IMR-90 (cell line): ENCODE data around the gene PRUNE2. TPM values are rescaled to one million over a fixed set of nuclear protein-coding genes. Genes with fewer than 3 reads are reported as not detected.

Experiments used
- ATAC-seq: fragments of 200-7000 bp; cut with Tn5 transposase; 2 replicates; pipeline ENCODE4 v1.9.1; 2020; ENCODE audit warnings: low read depth, mild to moderate bottlenecking, moderate library complexity
- BruUV-seq: library from RNA; stranded (reverse); fragments of 400-500 nt; replicated peaks from 2 replicates; lab custom pipeline; 2021; lab: Mats Ljungman, UMichigan
- CTCF ChIA-PET: fragments of 300-600 bp; formaldehyde crosslinking; extraction: SDS; loops from one replicate; lab custom pipeline; 2021; ENCODE audit warnings: antibody characterized with exemption; lab: Yijun Ruan, JAX
- POLR2A ChIA-PET: fragments of 300-600 bp; sonication (Branson Sonifier 250); formaldehyde crosslinking; loops from one replicate; lab custom pipeline; 2022; ENCODE audit warnings: antibody characterized with exemption; ENCODE audit not compliant: unreplicated experiment; lab: Charles Lee
- DNase-seq: peaks from one replicate; pipeline ENCODE4 v3.0.0; 2013
- H2AFZ ChIP-seq: replicated peaks from 2 replicates; pipeline ENCODE3; 2013; ENCODE audit warnings: low read length, mild to moderate bottlenecking; ENCODE audit not compliant: poor library complexity
- H2AK5ac ChIP-seq: 2 replicates; pipeline ENCODE4 v1.6.1; 2013; ENCODE audit warnings: low read depth, low read length, inconsistent platforms
- H2AK9ac ChIP-seq: replicated peaks from 2 replicates; pipeline ENCODE3; 2013; ENCODE audit warnings: mild to moderate bottlenecking, low read depth, low read length, moderate library complexity; ENCODE audit not compliant: poor library complexity
- H2BK120ac ChIP-seq: 2 replicates; pipeline ENCODE4 v1.6.1; 2013; ENCODE audit warnings: low read depth, low read length, inconsistent platforms
- H2BK15ac ChIP-seq: 3 replicates; pipeline ENCODE4 v1.6.1; 2013; ENCODE audit warnings: low read depth, low read length, inconsistent platforms
- H2BK20ac ChIP-seq: 2 replicates; pipeline ENCODE4 v1.6.1; 2013; ENCODE audit warnings: low read depth, mild to moderate bottlenecking, inconsistent platforms, low read length, moderate library complexity
- H2BK5ac ChIP-seq: 2 replicates; pipeline ENCODE4 v1.6.1; 2013; ENCODE audit warnings: mild to moderate bottlenecking, low read depth, low read length, inconsistent platforms; ENCODE audit not compliant: poor library complexity, severe bottlenecking
- H3K14ac ChIP-seq: replicated peaks from 2 replicates; pipeline ENCODE4 v1.6.1; 2013; ENCODE audit warnings: low read depth, low read length, inconsistent platforms
- H3K18ac ChIP-seq: 2 replicates; pipeline ENCODE4 v1.6.1; 2013; ENCODE audit warnings: low read depth, low read length, control low read depth
- H3K23ac ChIP-seq: 2 replicates; pipeline ENCODE4 v1.6.1; 2013; ENCODE audit warnings: low read depth, low read length, inconsistent platforms
- H3K27ac ChIP-seq: 2 replicates; pipeline ENCODE4 v1.5.1; 2013; ENCODE audit warnings: mild to moderate bottlenecking, control low read depth, low read length; ENCODE audit not compliant: insufficient read depth
- H3K27me3 ChIP-seq: 2 replicates; pipeline ENCODE4 v1.6.1; 2013; ENCODE audit warnings: low read length; ENCODE audit not compliant: control insufficient read depth, insufficient read depth
- H3K36me3 ChIP-seq: 2 replicates; pipeline ENCODE4 v1.6.1; 2013; ENCODE audit warnings: low read length, mixed read lengths; ENCODE audit not compliant: control insufficient read depth, insufficient read depth
- H3K4ac ChIP-seq: 2 replicates; pipeline ENCODE4 v1.6.1; 2013; ENCODE audit warnings: low read depth, low read length, inconsistent platforms
- H3K4me1 ChIP-seq: 2 replicates; pipeline ENCODE4 v1.6.1; 2013; ENCODE audit warnings: low read length, mixed read lengths; ENCODE audit not compliant: control insufficient read depth, insufficient read depth
- H3K4me2 ChIP-seq: 2 replicates; pipeline ENCODE4 v1.6.1; 2013; ENCODE audit warnings: low read depth, mild to moderate bottlenecking, control low read depth, low read length, moderate library complexity
- H3K4me3 ChIP-seq: 2 replicates; pipeline ENCODE4 v1.5.1; 2013; ENCODE audit warnings: low read depth, mild to moderate bottlenecking, control low read depth, low read length, moderate library complexity; ENCODE audit not compliant: insufficient read depth
- H3K56ac ChIP-seq: 2 replicates; pipeline ENCODE4 v1.6.1; 2013; ENCODE audit warnings: low read length, inconsistent platforms; ENCODE audit not compliant: insufficient read depth; ENCODE audit errors: extremely low read depth
- H3K79me1 ChIP-seq, 2 experiments: 2 replicates each; pipeline ENCODE4 v1.6.1; 2013; ENCODE audit warnings: low read length in 2 of 2, inconsistent platforms in 1 of 2, low read depth in 1 of 2
- H3K9ac ChIP-seq: 2 replicates; pipeline ENCODE4 v1.6.1; 2013; ENCODE audit warnings: low read depth, low read length, control low read depth
- H3K9me1 ChIP-seq: 2 replicates; pipeline ENCODE4 v1.6.1; 2013; ENCODE audit warnings: low read length, inconsistent platforms; ENCODE audit not compliant: insufficient read depth
- H3K9me3 ChIP-seq: 2 replicates; pipeline ENCODE4 v1.6.1; 2013; ENCODE audit warnings: low read length; ENCODE audit not compliant: control insufficient read depth, insufficient read depth
- H4K20me1 ChIP-seq: 2 replicates; pipeline ENCODE4 v1.6.1; 2013; ENCODE audit warnings: low read length, inconsistent platforms; ENCODE audit not compliant: insufficient read depth
- H4K5ac ChIP-seq: 2 replicates; pipeline ENCODE4 v1.6.1; 2013; ENCODE audit warnings: mild to moderate bottlenecking, low read depth, low read length, control low read depth
- H4K8ac ChIP-seq, 2 experiments: 2 replicates each; pipeline ENCODE4 v1.6.1; 2013; ENCODE audit warnings: low read depth in 2 of 2, low read length in 2 of 2, control low read depth in 1 of 2, inconsistent platforms in 1 of 2
- H4K91ac ChIP-seq: 2 replicates; pipeline ENCODE4 v1.6.1; 2013; ENCODE audit warnings: low read depth, low read length, inconsistent platforms; ENCODE audit not compliant: insufficient read depth
- CEBPB ChIP-seq: IDR thresholded peaks from 2 replicates; pipeline ENCODE4 v1.6.1; 2012; ENCODE audit warnings: low read depth, low read length, improper control_type of control experiment
- USF2 ChIP-seq: fragments of 150-350 bp; IDR thresholded peaks from 2 replicates; pipeline ENCODE4 v1.6.1; 2017; ENCODE audit warnings: mild to moderate bottlenecking, antibody characterized with exemption, low read length, low read depth
- WGBS, 2 experiments: methylation state at CpG; one replicate each; pipeline versions ENCODE4 v1.1.5 to v1.1.7; 2013; ENCODE audit warnings: missing lambda C conversion rate in 2 of 2; ENCODE audit not compliant: insufficient read length in 1 of 2; ENCODE audit errors: extremely low coverage in 2 of 2; 5-methylcytosine and 5-hydroxymethylcytosine counted together
- dilution Hi-C: fragments of 300-500 bp; cut with HindIII; formaldehyde crosslinking; loops from one replicate; pipeline ENCODE4 v1.14.3; 2018; ENCODE audit warnings: low sequenced_read_pairs; ENCODE audit not compliant: unreplicated experiment
- in situ Hi-C: fragments of 300-500 bp; cut with MboI; formaldehyde crosslinking; loops from 3 replicates; pipeline ENCODE4 v1.14.3; 2019; ENCODE audit warnings: low sequenced_read_pairs, inconsistent platforms, mixed read lengths
- intact Hi-C: fragments of 100-400 bp; cut with micrococcal nuclease; formaldehyde crosslinking; loops from 2 replicates; pipeline ENCODE4 v1.10.0; 2022
- polyA plus RNA-seq, 3 experiments: library from polyadenylated mRNA; depleted of rRNA; stranded (reverse); fragments of >200 nt; gene quantifications; 2 replicates each; pipeline ENCODE4 v1.2.3, GENCODE V29; 2012; ENCODE audit warnings: low replicate concordance in 1 of 3
- total RNA-seq: library from RNA; depleted of rRNA; stranded (reverse); fragments of >200 nt; gene quantifications from 2 replicates; pipeline ENCODE4 v1.2.3, GENCODE V29; 2012

PRUNE2 gene
- total and polyA plus RNA-seq, 2 of the 4 experiments (the other 2 are of a cell fraction): 0.70 to 1.6 TPM

GRCh38 chr9:76873056-76873792, 32.7 kb downstream of the PRUNE2 start:
- Histone ChIP-seq H3K9me3 (no peaks in the 10 kb centered on the region), H3K56ac (no peak overlapping the region), H2BK120ac (peak overlapping the region; percentile 16; the same call in 1 of the 2 replicates), H4K91ac (no peak overlapping the region), H3K79me1 (no peaks in the 10 kb centered on the region), H4K8ac (no peak overlapping the region), H2AK5ac (no peak overlapping the region; the same call in 1 of the 2 replicates), H3K27me3 (no peaks in the 10 kb centered on the region), H3K4me2 (no peak overlapping the region), H4K5ac (no peak overlapping the region), H3K4ac (peak overlapping the region; percentile 39; the same call in 1 of the 2 replicates), H3K4me3 (no peak overlapping the region), H3K14ac (no peak overlapping the region), H2BK20ac (no peak overlapping the region; the same call in 1 of the 2 replicates), H3K18ac (peak overlapping the region; percentile 54; the same call in 1 of the 2 replicates), H2BK15ac (no peak overlapping the region; the same call in 2 of the 3 replicates), H3K9ac (no peak overlapping the region), H3K36me3 (no peaks in the 10 kb centered on the region), H2AK9ac (no peak overlapping the region), H3K4me1 (peaks cover 9% of the 10 kb centered on the region), H2AFZ (peak overlapping the region; percentile 54), H3K27ac (no peak overlapping the region), H3K9me1 (no peaks in the 10 kb centered on the region), H4K20me1 (no peaks in the 10 kb centered on the region), H2BK5ac (no peak overlapping the region), H3K23ac (0 out of 2 replicates have a peak overlapping the region, but pooled peaks have one; percentile 51)
- in situ Hi-C loops (no loop called here), dilution Hi-C loops (no loop called here), intact Hi-C loops (no loop called here)
- no CpG with 5 or more reads among the region's 13 CpGs for WGBS, 2 experiments
- BruUV-seq: no TSS peak
- TF ChIP-seq CEBPB: peak; percentile 70
- TF ChIP-seq USF2: no peak
- POLR2A ChIA-PET: no interaction called here
- CTCF ChIA-PET: interaction anchor here (0.6 kb wide), 3 partner anchors 68 to 1608 kb away, joined by 3 to 5 read pairs (median 3); no protein-coding TSS in a partner anchor
- no peak for DNase-seq
- ATAC-seq: peak; percentile 34; the same call in 1 of the 2 replicates
